Lower leg skin (tissue), 4 donors: ENCODE measurements around the gene NAALADL2. TPM values are rescaled to one million over a fixed set of nuclear protein-coding genes. Genes with fewer than 3 reads are reported as not detected.
"Not testable (repeated sequence)": the region's sequence is repeated elsewhere in the genome, so short reads cannot be mapped to it uniquely, and the experiment has no call there.

Source experiments
- DNase-seq, 2 donors: peaks; one replicate each; pipeline ENCODE4 v3.0.0-alpha.2; 2019; ENCODE audit warnings: low spot score in 2 of 2
- H3K4me3 ChIP-seq: fragments of 200-600 bp; sonication (generic); 2 replicates; pipeline ENCODE4 v1.5.1; 2017; ENCODE audit warnings: mild to moderate bottlenecking, low read depth; ENCODE audit not compliant: poor library complexity, severe bottlenecking
- POLR2A ChIP-seq, 2 donors: fragments of 450-650 bp; IDR thresholded peaks; one replicate each; pipeline ENCODE4 v1.6.1; 2016 to 2017; ENCODE audit warnings: antibody characterized with exemption in 2 of 2, mild to moderate bottlenecking in 1 of 2, moderate library complexity in 1 of 2
- WGBS, 2 donors: methylation state at CpG; one replicate each; pipeline ENCODE4 v1.1.5; 2018; 5-methylcytosine and 5-hydroxymethylcytosine counted together
- intact Hi-C: fragments of 100-400 bp; cut with DNase I; formaldehyde crosslinking; loops from one replicate; pipeline ENCODE4 v1.15.0; 2023; ENCODE audit warnings: low total_unique reads
- total RNA-seq, 4 donors: library from RNA; depleted of rRNA; stranded (reverse); fragments of >200 nt; gene quantifications; one replicate each; pipeline ENCODE4 v1.1.0, GENCODE V29; 2016
- TF ChIP-seq, protein P1 (sequence below), 3 donors: fragments of 450-650 bp; IDR thresholded peaks; one replicate each; pipeline ENCODE4 v1.5.1; 2016; ENCODE audit warnings: antibody characterized with exemption in 3 of 3, mild to moderate bottlenecking in 3 of 3, moderate library complexity in 2 of 3

NAALADL2 gene
- total RNA-seq, 4 donors from 2014 or later: 3.6 to 8.1 (median 4.6) TPM

DNA sequence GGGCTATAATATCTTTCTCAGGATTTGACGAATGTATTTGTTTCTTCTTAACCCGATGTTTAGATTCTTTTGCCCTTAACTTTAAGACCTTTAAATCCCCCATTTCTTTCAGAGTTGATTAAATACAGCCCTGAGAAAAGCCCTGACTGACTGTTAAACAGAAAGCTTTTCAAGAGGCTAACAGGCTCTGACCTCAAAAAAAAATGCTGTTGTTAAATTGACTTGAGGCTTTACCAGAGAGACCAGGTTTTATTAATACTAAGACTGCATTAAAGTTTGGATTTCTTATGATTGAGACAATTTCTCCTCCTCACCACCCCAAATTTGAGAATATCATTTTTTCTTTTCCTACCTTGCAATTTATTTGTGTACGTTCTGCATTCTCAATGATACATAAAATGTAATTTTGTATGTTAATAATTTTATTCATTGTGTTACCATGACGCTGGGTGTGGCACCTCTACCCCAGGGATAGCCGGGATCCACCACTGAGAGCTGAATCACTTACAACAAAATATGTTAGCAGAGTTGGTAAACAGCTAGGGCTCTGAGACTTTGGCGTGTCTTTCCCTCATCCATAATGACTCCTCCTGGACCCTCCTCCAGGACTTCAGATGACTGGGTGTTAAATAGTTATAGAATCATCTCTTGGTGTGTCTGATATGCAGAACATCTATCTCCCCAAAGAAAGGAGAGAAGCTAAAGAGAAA, 753.5 kb downstream of the NAALADL2 start:
- WGBS, 2 donors: 62 to 64% methylated on average over 6 of the region's 6 CpGs
- DNase-seq: no peak
- TF ChIP-seq POLR2A (IDR thresholded peaks at IDR 0.05): no peak
- TF ChIP-seq, protein P1, sequence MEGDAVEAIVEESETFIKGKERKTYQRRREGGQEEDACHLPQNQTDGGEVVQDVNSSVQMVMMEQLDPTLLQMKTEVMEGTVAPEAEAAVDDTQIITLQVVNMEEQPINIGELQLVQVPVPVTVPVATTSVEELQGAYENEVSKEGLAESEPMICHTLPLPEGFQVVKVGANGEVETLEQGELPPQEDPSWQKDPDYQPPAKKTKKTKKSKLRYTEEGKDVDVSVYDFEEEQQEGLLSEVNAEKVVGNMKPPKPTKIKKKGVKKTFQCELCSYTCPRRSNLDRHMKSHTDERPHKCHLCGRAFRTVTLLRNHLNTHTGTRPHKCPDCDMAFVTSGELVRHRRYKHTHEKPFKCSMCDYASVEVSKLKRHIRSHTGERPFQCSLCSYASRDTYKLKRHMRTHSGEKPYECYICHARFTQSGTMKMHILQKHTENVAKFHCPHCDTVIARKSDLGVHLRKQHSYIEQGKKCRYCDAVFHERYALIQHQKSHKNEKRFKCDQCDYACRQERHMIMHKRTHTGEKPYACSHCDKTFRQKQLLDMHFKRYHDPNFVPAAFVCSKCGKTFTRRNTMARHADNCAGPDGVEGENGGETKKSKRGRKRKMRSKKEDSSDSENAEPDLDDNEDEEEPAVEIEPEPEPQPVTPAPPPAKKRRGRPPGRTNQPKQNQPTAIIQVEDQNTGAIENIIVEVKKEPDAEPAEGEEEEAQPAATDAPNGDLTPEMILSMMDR (IDR thresholded peaks at IDR 0.05): no peak
- no peak overlapping the region for H3K4me3 ChIP-seq
- intact Hi-C loops: no loop called here

DNA sequence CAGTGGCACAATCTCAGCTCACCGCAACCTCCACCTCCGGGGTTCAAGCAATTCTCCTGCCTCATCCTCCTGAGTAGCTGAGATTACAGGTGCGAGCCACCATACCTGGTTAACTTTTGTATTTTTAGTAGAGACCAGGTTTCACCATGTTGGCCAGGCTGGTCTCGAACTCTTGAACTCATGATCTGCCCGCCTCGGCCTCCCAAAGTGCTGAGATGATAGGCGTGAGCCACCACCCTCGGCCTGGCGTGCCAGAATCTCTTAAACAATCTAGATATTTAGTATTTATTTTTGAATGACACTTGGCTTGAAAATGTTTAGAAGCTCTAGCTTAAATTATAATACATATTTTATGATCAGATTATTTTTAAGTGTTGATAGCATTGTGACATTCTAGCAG, 755.0 kb downstream of the NAALADL2 start:
- intact Hi-C loops, DNase-seq, H3K4me3 ChIP-seq: not testable (repeated sequence)
- 92 to 95% methylated on average over 9 of the region's 9 CpGs for WGBS, 2 donors

DNA sequence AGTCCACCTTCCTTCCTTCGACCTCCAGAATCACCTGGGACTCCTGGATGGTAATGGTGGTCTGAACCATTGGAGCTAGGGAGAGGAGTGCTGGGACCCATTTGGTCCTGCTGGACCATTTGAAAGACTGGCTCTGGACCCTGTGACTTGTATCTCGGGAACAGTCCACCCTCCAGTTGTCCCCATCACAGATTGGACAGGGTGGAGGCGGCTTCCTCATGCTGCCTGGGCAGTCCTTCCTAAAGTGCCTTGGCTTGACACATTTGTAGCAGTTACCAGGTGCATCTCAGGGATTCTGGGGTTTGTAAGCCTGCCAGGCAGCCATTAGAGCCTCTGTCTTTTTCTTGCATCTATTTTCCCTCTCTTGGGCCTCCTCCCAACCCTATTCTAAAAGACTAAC, 758.1 kb downstream of the NAALADL2 start:
- no peak for DNase-seq
- intact Hi-C loops: no loop called here
- TF ChIP-seq POLR2A (IDR thresholded peaks at IDR 0.05): no peak
- TF ChIP-seq, protein P1 (IDR thresholded peaks at IDR 0.05): no peak

DNA sequence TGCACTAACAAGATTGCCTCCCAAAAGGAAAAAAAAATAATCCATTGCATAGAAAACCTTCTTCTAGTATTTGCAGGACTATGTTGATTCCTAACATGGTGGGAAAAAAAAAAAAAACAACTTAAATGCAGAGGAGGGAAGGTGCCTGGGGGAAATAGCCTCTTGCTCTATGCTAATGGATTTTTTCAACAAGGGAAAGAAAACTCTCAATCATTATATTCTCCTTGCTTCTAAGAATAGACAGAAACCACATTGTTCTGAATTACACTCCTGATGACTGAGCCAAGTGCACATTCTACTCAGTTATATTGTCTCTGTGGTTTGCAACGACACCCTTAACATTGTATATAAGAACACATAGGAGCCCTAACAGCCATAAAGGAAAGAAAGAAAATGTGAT, 760.2 kb downstream of the NAALADL2 start:
- no peak for DNase-seq
- TF ChIP-seq, protein P1 (IDR thresholded peaks at IDR 0.05): no peak
- TF ChIP-seq POLR2A (IDR thresholded peaks at IDR 0.05): no peak
- intact Hi-C loops: no loop called here
- WGBS, 2 donors: 64 to 85% methylated on average over 1 of the region's 1 CpG
- H3K4me3 ChIP-seq: no peak overlapping the region

More for the DNA sequence above, 758.1 kb downstream of the NAALADL2 start:
- H3K4me3 ChIP-seq: no peak overlapping the region
- 97% methylated on average over 3 of the region's 3 CpGs for WGBS, 2 donors

DNA sequence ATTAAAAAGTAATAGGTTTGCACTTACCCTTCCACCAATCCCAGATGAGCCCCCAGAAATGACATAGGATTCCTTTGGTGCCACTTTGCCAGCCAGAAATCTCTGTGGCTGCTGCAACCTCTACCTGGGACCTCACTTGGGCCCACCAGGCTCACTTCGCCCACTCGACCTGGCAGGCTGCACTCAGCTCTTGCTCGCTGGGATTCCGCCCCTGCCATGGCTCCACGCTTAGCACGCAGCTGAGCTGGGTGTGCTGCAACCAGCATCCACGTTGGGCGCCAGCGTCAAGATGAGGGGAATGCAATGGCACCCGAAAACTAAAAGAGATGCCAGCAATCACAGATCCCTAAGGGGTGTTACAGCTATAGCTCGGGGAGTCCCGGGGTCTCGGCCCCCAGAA, 761.0 kb downstream of the NAALADL2 start:
- H3K4me3 ChIP-seq: no peak overlapping the region
- intact Hi-C loops: no loop called here
- TF ChIP-seq, protein P1 (IDR thresholded peaks at IDR 0.05): no peak
- no peak for TF ChIP-seq POLR2A (IDR thresholded peaks at IDR 0.05)
- WGBS, 2 donors: 80 to 85% methylated on average over 13 of the region's 13 CpGs
- DNase-seq: no peak

DNA sequence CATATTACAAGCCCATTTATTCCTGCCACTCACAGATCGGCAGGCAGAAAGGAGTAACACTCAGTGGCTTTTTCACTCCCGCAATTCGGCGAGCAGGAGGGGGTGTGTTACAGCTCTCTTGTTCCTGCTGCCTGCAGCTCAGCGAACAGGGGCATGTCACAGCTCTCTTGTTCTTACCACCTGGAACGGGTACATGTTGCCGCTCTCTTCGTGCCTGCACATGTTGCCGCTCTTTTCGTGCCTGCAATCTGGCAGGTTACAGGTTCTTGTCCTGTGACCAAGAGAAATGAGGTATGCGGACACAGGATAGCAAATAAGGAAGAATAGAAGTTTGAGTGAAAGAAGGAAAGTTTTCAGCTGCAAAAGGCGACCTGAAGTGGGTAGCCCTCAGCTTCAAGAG, 761.4 kb downstream of the NAALADL2 start:
- WGBS, 2 donors: 84 to 88% methylated on average over 12 of the region's 12 CpGs
- TF ChIP-seq, protein P1 (IDR thresholded peaks at IDR 0.05): no peak
- no peak for TF ChIP-seq POLR2A (IDR thresholded peaks at IDR 0.05)
- intact Hi-C loops: no loop called here
- H3K4me3 ChIP-seq: no peak overlapping the region
- DNase-seq: no peak
